Skin epidermis (tissue), 12 donors: ENCODE measurements around the gene NUDT4.
A peak's percentile ranks its signal among the peaks of the same experiment; 100 is the strongest.

ENCODE experiments used
- H3K27ac ChIP-seq, 21 experiments: fragments of 200-600 bp; sonication (generic) in 11 of 21; one replicate each; pipeline ENCODE4 v1.5.0; 2020; ENCODE audit warnings: mild to moderate bottlenecking in 3 of 21, inconsistent platforms in 2 of 21, moderate library complexity in 2 of 21
- H3K4me3 ChIP-seq, 7 experiments: fragments of 200-600 bp; sonication (generic) in 2 of 7; one replicate each; pipeline ENCODE4 v1.5.0; 2020; ENCODE audit warnings: inconsistent platforms in 2 of 7, mild to moderate bottlenecking in 2 of 7, moderate library complexity in 1 of 7

NUDT4 gene

DNA sequence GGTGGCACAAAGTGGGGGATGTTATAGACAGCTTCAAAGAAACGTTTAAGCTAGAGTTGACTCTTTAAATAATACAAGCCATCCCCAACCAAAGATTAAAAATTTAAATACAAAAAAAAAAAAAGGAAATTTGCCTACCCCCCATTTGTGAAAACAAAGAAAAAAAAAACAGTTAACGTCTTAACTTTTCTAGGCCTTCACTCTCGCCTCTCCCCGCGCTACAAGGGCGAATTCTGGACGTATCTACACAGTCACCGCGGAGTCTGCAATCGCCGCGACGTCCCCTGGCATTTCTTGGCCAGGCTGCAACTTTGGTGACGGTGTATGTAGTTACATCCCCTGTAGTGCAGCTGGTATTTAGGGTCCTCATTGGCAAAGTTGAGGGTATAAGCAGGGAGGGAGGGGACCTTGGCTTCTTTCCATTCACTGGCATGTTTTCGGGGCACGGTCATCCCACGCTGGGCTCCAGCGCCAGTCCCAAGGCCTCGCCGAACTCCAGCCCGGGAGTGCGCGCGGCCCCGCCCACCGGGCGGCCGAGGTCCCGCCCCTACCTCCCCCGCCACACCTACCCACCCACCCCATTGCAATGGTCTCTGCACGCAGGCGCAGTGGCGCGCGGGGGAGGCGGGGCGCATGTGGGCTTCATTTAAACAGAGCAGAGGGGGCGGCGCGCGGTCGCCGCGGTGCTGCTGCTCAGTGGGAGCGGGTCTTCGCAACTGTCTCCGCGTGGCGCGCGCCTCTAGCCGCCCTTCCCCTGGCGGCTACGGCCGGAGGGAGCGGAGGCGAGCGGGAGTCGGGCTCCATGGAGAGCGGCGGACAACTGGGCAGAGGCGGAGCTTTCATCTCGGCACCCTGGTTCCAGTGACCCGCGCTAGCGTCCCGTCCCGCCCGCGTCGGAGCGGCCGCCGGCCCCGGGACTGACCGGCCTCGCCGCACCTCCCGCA lies at the start of gene NUDT4:
Gene NUDT4, plus strand, starts transcription at position 674 of the 944 bp plus-strand sequence. CDS start 398 bp downstream, outside the sequence.
- peak within 1 kb of the TSS; percentile 44 to 94 (median 85) for H3K4me3 ChIP-seq
- peak within 1 kb of the TSS; percentile 62 to 96 (median 93) for H3K27ac ChIP-seq

DNA sequence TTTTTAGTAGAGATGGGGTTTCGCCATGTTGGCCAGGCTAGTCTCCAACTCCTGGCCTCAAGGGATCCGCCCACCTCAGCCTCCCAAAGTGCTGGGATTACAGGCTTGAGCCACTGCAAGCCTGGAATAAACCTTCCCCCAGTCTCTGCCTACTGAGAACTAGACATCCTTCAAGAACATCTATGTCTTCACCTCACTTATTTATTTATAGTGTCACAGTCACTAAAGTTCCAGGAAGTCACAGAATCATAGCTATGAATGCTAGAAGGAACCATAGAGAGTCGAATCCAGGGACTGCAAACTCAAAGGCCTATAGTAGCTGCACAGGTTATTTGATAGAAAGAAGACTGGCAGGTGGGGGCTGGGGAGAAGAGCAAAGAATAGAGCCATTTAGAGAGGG lies 44.7 kb upstream of the NUDT4 start:
- H3K27ac ChIP-seq = no peak overlapping the region
- H3K4me3 ChIP-seq = no peak overlapping the region

DNA sequence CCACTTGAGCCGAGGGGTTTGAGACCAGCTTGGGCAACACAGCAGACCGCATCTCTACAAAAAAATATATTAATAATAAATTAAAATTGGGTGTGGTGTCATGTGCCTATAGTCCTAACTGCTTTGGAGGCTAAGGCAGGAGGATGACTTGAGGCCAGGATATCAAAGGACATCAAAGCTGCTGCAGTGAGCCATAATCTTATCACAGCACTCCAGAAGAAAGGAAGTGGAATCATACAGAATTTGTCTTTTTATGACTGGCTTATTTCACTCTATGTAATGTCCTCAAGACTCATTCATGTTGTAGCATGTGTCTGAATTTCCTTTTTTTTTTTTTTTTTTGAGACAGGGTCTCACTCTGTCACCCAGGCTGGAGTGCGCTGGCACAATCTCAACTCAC lies 43.9 kb upstream of the NUDT4 start:
- Histone ChIP-seq H3K27ac (no peak overlapping the region), H3K4me3 (no peak overlapping the region)

DNA sequence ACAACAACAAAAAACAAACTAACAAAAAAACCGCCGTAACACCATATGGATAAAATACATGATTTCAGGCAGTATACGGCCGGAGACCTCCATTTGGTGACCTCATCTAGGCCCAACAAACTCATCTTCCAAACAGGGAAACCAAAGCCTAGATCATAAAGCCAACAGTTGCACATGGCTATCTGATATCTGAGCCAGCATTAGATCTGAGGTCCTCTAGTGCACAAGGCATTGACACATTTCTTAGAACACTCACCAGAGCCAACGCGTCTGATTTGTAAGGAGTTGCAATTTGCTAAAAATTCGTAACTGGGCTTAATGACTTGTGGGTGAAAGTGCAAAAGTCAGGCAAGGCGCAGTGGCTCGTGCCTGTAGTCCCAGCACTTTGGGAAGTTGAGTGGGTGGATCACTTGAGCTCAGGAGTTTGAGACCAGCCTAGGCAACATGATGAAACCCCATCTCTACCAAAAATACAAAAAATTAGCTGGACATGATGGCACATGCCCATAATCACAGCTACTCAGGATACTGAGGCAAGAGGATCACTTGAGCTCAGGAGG lies 42.0 kb upstream of the NUDT4 start:
- H3K4me3 ChIP-seq = no peak overlapping the region
- no peak overlapping the region for H3K27ac ChIP-seq

DNA sequence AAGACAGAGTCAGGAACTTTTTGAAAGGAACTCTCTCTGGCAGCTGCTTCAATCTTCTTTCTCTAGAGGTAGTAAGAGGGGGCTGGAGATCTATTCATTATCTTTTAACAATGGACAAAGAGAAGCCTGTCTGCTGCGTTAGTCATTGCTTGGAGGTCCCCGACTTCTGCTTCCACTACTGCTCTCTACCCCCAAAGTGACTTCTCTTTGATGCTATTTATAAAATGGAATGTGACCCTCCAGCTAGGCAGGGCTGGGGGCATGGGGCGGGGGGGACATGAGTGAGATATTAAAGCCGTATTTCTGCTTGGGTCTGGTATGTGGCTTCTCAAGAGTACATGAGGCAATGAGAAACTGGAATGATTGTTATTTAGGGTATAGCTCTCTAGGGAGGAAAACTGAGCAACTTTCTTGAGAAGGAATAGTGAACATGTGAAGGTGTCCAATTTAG lies 41.4 kb upstream of the NUDT4 start:
- H3K27ac ChIP-seq = no peak overlapping the region
- H3K4me3 ChIP-seq = no peak overlapping the region

DNA sequence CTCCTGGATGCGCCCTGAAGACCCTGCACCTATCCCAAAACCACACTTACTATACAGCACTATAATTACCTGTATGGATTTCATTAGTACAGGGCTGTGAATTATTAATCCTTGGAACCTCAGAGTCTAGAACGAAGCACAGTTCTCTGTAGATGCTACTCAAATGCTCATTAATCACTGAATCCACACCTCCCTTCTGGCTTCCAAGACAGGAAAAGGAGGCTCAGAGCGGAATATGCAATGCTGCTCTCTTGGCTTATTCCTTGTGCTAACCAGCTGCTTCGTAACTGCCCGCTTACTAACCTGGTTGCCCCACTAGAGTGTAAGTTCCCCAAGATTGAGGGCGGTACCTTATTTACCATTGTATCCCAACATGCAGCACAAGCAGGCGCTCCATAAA lies 39.1 kb upstream of the NUDT4 start:
- Histone ChIP-seq H3K27ac (no peak overlapping the region), H3K4me3 (no peak overlapping the region)

DNA sequence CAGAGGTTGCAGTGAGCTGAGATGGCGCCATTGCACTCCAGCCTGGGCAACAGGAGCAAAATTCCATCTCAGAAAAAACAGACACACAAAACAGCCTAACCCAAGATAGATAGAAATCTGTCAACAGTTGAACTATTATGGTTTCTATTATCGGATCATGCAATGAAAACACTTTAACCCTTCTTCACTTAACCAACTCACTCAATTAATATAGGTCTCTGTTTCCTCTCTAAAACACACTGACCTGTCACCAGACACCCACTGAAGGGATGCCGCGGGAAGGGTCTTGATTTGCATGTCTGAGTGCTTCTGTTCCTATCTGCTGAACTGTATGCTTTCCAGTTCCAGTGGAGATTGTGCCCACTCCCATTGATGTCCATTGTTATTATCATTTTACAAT lies 38.0 kb upstream of the NUDT4 start:
- H3K4me3 ChIP-seq = no peak overlapping the region
- H3K27ac ChIP-seq = no peak overlapping the region

DNA sequence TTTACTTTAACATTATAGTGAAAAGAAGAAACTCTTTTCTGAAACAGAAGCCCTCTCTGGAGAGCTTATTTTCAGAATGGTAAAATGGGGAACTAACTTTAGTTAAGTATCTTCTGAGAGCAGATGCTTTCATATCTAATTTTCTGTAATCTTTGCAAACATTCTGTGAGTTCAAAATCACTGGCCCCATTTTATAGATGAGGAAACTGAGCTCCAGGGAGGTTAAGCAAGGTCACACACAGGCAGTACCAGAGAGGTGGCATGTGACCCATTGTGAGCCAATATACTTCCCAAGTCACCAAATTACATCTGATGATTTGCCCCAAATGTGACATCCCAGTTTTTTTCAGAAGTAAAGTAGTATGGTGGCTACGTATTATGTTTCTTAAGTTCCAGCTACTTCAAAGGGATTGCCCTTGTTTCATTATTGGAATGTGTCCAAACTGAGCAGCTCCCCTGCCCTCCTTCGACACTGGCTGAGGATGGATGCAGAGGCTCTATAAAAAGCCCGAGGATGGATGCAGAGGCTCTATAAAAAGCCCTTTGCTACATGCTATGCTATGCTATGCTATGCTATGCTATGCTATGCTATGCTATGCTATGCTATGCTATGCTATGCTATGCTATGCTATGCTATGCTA lies 36.2 kb upstream of the NUDT4 start:
- H3K27ac ChIP-seq = no peak overlapping the region

DNA sequence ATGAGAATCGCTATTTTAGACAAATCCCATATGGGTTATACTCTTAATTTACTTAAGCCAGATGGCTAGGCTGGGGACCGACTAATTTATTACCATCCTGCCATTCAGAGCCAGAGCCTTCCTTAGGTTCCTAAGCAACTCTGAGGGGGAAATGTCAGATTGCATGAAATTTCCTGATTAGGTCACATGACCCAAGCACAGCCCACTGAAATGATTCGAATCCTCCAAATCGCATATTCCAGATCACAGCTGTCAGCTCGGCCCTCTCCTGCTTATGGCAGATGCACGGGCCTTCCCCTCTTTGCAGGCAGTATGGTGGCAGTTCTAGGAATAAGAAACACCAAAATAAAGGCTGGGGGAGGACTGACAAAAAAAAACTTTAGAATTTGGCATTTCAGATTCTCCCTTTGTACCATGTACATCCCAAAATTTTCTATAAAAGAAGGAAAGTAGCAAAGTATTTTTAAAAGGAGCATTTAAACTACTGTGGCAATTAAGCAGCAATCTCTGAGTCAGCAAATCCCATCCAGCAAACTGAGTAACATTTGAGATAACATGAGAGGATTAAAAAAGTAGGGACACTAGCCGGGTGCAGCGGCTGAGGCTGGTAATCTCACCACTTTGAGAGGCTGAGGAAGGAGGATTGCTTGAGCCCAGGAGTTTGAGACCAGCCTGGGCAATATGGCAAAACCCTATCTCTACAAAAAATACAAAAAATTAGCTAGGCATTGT lies 30.5 kb upstream of the NUDT4 start:
- Histone ChIP-seq H3K4me3 (no peak overlapping the region), H3K27ac (no peak overlapping the region)

More for the DNA sequence above, 36.2 kb upstream of the NUDT4 start:
- no peak overlapping the region for H3K4me3 ChIP-seq

DNA sequence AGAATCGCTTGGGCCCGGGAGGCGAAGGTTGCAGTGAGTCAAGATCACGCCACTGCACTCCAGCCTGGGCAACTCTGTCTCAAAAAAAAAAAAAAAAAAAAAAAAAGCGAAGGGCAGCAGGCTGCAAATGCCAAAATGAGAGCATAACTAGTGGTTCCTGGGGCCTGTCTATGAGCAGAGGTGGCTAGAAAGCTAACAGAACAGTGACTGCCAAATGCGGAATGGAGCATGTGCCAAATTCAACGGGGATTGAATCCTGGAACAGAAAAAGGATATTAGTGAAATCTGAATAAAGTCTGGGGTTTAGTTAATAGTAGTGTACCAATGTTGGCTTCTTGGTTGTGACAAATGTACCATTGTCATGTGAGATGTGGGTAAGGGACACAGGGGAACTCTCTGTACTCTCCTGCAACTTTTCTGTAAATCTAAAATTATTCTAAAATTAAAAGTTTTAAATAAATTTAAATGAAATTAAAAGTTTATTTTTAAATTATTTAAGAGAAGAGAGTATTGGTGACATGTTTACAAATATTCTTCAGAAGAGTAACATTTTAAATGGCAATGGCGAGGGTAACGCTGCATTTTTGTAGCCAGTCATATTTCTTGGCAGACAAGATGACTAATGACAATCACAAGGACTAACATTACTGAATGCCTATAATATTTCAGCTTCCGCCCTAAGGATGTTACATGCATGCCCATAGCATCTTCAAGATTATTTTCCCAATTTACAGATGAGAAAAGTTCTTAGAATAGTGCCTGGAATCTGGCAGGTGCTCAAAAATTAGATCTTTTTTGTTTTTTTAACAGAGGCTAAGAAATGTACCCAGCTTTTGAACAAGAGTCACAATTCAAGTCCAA lies 28.9 kb upstream of the NUDT4 start:
- H3K4me3 ChIP-seq = no peak overlapping the region
- no peak overlapping the region for H3K27ac ChIP-seq

DNA sequence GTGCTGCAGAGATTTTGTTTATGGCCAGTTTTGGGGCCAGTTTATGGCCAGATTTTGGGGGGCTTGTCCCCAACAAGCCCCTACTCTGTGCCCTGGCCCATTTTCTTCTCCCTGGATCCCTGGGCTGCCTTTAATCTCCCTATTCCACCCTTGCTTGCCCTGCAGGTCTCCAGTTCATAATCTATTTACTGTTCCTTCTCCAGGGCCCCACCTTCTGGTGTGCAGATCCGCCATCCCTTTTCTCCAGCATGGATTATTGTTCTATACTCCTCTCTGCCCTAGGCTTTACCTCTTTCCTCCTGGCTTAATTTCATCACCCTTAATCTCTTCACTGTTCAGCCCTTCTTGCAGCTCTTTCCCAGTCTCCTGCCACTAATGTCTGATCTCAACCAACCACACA lies 26.0 kb upstream of the NUDT4 start:
- Histone ChIP-seq H3K4me3 (no peak overlapping the region), H3K27ac (no peak overlapping the region)

DNA sequence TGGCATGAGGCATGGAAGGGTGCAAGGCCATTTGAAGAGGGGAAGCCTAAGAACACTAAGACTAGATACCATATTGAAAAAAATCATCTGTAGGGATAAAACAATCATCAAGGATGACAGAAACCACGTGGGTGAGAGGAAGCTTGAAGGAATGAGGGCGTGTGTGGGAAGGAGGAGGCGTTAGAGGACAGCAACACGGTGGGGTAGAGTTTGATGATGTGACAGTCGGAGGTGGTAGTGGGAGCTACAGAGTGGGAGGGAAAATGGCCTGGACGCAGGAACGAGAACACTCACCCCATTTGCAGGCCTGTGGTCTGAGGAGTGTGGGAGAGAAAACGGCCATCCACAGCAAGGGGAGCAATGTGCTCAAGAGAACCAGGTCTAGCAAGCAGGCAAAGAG lies 25.4 kb upstream of the NUDT4 start:
- Histone ChIP-seq H3K4me3 (no peak overlapping the region), H3K27ac (no peak overlapping the region)

DNA sequence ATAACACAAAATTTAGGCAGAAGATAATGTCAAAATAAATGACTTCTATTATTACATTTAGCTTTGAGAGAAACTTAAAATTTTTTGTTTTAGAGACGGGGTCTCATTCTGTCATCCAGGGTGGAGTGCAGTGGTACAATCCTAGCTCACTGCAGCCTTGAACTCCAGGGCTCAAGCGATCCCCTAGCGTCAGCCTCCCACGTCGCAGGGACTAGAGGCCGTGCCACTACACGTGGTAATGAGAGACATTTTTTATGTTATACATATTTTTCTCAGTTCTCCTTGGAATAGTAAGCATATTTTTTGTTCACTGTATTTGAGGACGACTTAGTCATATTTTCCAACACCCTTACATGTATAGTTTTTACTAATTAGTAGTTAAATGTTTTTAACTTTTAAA lies 21.5 kb upstream of the NUDT4 start:
- no peak overlapping the region for H3K27ac ChIP-seq

DNA sequence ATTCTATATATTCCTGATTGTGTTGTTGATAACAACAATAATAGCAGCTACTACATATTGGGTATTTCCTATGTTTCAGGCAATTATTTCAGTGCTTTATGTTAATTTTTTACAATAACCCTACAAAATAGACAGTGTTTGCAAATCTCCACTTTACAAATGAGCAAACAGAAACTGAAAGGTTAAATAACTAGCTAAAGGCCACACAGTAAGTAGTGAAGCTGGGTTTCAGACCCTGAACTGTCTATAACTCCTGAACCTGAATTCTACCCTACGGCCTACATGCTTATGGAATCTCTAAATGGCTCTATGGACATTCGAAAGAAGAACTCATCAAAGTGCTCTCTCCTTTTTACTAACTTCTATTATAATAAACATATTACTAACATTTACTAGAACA lies 19.7 kb upstream of the NUDT4 start:
- H3K27ac ChIP-seq = no peak overlapping the region
- no peak overlapping the region for H3K4me3 ChIP-seq

More for the DNA sequence above, 21.5 kb upstream of the NUDT4 start:
- H3K4me3 ChIP-seq = no peak overlapping the region

DNA sequence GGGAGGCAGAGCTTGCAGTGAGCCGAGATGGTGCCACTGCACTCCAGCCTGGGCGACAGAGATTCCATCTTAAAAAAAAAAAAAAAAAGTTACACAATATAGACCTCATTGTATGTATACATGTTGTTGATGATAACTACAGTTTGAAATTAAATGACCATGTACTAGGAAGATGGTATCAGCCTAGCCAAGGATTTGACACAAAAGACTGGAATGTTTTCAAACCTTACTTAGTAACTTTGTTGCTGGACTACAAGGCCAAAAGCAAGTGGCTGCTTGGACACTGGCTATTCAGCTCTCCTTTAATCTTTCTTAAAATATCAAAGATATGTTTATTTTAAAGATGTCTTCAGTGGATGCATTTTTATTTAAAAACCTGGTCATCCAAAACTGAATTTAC lies 18.9 kb upstream of the NUDT4 start:
- Histone ChIP-seq H3K4me3 (no peak overlapping the region), H3K27ac (no peak overlapping the region)

DNA sequence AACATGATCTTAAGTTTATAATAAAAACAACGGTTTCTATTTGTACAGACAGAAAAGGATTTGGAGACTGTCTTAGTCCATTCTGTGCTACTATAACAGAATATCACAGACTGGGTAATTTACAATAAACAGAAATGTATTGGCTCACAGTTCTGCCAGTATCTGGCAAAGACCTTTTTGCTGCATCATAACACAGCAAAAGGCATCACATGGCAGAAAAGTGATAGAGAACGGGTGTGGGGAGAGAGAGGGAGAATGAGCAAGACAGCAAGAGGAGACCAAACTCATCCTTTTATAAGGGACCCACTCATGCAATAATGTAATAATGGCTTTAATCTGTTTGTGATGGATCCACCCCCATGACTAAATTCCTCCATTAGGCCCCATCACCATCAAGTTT lies 17.0 kb upstream of the NUDT4 start:
- no peak overlapping the region for H3K27ac ChIP-seq
- no peak overlapping the region for H3K4me3 ChIP-seq

DNA sequence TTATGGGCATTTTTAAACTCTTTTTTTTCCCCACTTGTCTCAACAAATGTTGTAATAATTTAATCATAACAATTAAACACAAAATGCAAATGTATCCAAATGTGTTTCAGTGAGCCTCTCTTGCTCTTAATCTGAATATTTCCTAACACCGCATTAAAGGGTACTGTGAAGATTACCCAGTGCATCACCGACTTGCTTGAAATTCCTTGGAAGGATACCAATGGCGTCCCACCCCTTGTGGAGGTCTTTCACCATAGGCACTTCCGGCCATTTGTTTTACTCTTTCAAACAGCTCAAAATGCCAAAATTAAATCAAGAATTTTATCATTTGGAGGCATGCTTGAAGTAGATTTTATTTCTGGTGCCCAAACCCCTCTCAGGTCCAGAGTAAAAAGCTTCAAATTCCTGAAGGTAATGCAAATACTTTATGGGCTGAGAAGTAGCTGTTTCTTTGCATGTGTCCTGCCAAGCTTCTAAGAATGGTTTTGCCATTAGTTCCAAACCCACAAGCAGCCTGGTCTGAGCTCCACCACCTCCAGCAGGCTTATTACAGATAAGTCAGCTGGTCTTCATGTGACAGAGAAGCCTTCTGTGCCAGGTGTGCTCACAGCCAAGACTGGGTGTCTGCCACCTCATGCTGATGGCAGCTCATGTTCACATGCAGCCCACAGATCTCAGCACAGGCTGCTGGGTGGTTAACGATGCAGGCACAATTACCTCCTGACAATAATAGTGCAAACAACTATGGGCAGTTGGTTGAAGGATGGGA lies 16.4 kb upstream of the NUDT4 start:
- no peak overlapping the region for H3K27ac ChIP-seq
- H3K4me3 ChIP-seq = no peak overlapping the region

DNA sequence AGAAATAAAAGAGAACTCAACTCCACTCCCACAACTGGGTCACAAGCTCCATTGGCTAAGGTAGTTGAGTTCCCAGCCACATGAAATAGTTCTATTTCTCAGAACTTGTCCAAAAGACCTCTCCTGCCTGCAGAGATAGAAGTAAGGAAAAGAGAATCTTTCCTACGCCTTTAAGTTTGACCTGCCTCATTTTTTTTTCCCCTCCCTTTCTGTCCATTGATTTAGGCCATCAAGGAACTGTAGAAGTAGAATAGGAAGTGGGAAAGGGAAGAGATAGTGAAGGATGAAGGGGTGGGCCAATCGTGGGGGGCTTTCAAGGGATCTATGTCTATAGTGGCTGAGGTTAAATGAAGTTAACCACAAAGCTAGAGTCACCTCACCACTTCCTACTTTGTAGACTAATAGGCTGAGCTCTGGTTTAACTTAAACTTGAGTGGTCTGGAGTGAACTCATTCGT lies 13.9 kb upstream of the NUDT4 start:
- Histone ChIP-seq H3K4me3 (no peak overlapping the region), H3K27ac (no peak overlapping the region)
